GM15510 (cell line): ENCODE results near the gene GALP.
"Not testable (repeated sequence)": the region's sequence is repeated elsewhere in the genome, so short reads cannot be mapped to it uniquely, and the experiment has no call there.

Experiments
- POLR2A ChIP-seq: IDR thresholded peaks from 3 replicates; pipeline ENCODE4 v1.6.1; 2011; ENCODE audit warnings: borderline replicate concordance; ENCODE audit not compliant: insufficient read length; ENCODE audit errors: extremely low read depth

Gene GALP

GRCh38 chr19:56159622-56160271, 16.1 kb upstream of the GALP start:
- TF ChIP-seq POLR2A, result no peak

GRCh38 chr19:56161534-56161933, 14.3 kb upstream of the GALP start:
- TF ChIP-seq POLR2A, result no peak

GRCh38 chr19:56162258-56162657, 13.6 kb upstream of the GALP start:
- TF ChIP-seq POLR2A, result no peak

GRCh38 chr19:56163097-56163496, 12.7 kb upstream of the GALP start:
- no peak for TF ChIP-seq POLR2A

GRCh38 chr19:56167064-56167578, 8.7 kb upstream of the GALP start:
- TF ChIP-seq POLR2A, result no peak

GRCh38 chr19:56170261-56170660, 5.5 kb upstream of the GALP start:
- TF ChIP-seq POLR2A, result no peak

GRCh38 chr19:56174086-56174485, 1.7 kb upstream of the GALP start:
- no peak for TF ChIP-seq POLR2A

- TF ChIP-seq POLR2A, result no peak
These were observed 1.3 kb upstream of the GALP start for GRCh38 chr19:56174550-56174949.

- no peak for TF ChIP-seq POLR2A
These were observed 1.1 kb downstream of the GALP start for GRCh38 chr19:56176881-56177280.

- TF ChIP-seq POLR2A, result no peak
These were observed 1.9 kb downstream of the GALP start for GRCh38 chr19:56177564-56178243.

GRCh38 chr19:56189785-56190184, 14.0 kb downstream of the GALP start:
- TF ChIP-seq POLR2A, result no peak

- TF ChIP-seq POLR2A, result no peak
These were observed 15.3 kb downstream of the GALP start for GRCh38 chr19:56191115-56191514.

- TF ChIP-seq POLR2A, result no peak
These were observed 15.9 kb downstream of the GALP start for GRCh38 chr19:56191711-56192110.

- TF ChIP-seq POLR2A, result no peak
These were observed 18.3 kb downstream of the GALP start for GRCh38 chr19:56193981-56194640.

- TF ChIP-seq POLR2A, result not testable (repeated sequence)
These were observed 21.8 kb downstream of the GALP start, which contains the start of gene ZSCAN5B for GRCh38 chr19:56197646-56198045. TSS of gene ZSCAN5B (minus strand) at chr19:56197783. CDS start at chr19:56193052, 4,731 bp downstream.
